H9 (cell line): Measurements from ENCODE around the gene GPR176. TPM values are rescaled to one million over a fixed set of nuclear protein-coding genes. Genes with fewer than 3 reads are reported as not detected.

Experiments
- DNase-seq: peaks from one replicate; pipeline ENCODE4 v3.0.0-alpha.2; 2017
- H2AFZ ChIP-seq: one replicate; pipeline ENCODE4 v1.6.1; 2013; ENCODE audit warnings: mild to moderate bottlenecking, low read length, control low read depth, moderate library complexity
- H2AK5ac ChIP-seq: 2 replicates; pipeline ENCODE4 v1.6.1; 2013; ENCODE audit warnings: low read length, control low read depth, mixed read lengths; ENCODE audit not compliant: insufficient read length
- H2BK120ac ChIP-seq: one replicate; pipeline ENCODE4 v1.6.1; 2013; ENCODE audit warnings: low read depth, mild to moderate bottlenecking, low read length, control low read depth, inconsistent platforms; ENCODE audit not compliant: poor library complexity, severe bottlenecking
- H2BK12ac ChIP-seq: 2 replicates; pipeline ENCODE4 v1.6.1; 2013; ENCODE audit warnings: low read length, control low read depth, mixed read lengths, low read depth; ENCODE audit not compliant: insufficient read length
- H2BK15ac ChIP-seq: 2 replicates; pipeline ENCODE4 v1.6.1; 2013; ENCODE audit warnings: low read depth, low read length, control low read depth
- H2BK20ac ChIP-seq: one replicate; pipeline ENCODE4 v1.6.1; 2013; ENCODE audit warnings: low read depth, mild to moderate bottlenecking, low read length, control low read depth, inconsistent platforms; ENCODE audit not compliant: poor library complexity, severe bottlenecking
- H2BK5ac ChIP-seq: 2 replicates; pipeline ENCODE4 v1.6.1; 2013; ENCODE audit warnings: low read length, control low read depth, mixed read lengths; ENCODE audit not compliant: insufficient read length
- H3K14ac ChIP-seq: 2 replicates; pipeline ENCODE4 v1.6.1; 2013; ENCODE audit warnings: low read length, control low read depth; ENCODE audit not compliant: insufficient read depth
- H3K18ac ChIP-seq: 2 replicates; pipeline ENCODE4 v1.6.1; 2013; ENCODE audit warnings: low read depth, mild to moderate bottlenecking, mixed read lengths, low read length, control low read depth; ENCODE audit not compliant: insufficient read length
- H3K23ac ChIP-seq: 2 replicates; pipeline ENCODE4 v1.6.1; 2013; ENCODE audit warnings: low read length, control low read depth, mixed read lengths, low read depth; ENCODE audit not compliant: insufficient read length
- H3K23me2 ChIP-seq: 2 replicates; pipeline ENCODE4 v1.6.1; 2013; ENCODE audit warnings: low read depth, mild to moderate bottlenecking, mixed read lengths, low read length, control low read depth; ENCODE audit not compliant: insufficient read length, poor library complexity, severe bottlenecking
- H3K27ac ChIP-seq: 2 replicates; pipeline ENCODE4 v1.5.1; 2013; ENCODE audit warnings: low read length, control low read depth, mixed read lengths, low read depth; ENCODE audit not compliant: insufficient read length
- H3K27me3 ChIP-seq: 2 replicates; pipeline ENCODE4 v1.6.1; 2013; ENCODE audit warnings: low read length, control low read depth, inconsistent platforms; ENCODE audit not compliant: insufficient read depth
- H3K4ac ChIP-seq: 2 replicates; pipeline ENCODE4 v1.6.1; 2013; ENCODE audit warnings: low read depth, mild to moderate bottlenecking, control low read depth, inconsistent platforms, low read length, moderate library complexity
- H3K4me1 ChIP-seq: 2 replicates; pipeline ENCODE4 v1.6.1; 2013; ENCODE audit warnings: low read length, control low read depth, inconsistent platforms; ENCODE audit not compliant: insufficient read depth
- H3K4me2 ChIP-seq: 2 replicates; pipeline ENCODE4 v1.6.1; 2013; ENCODE audit warnings: low read length, control low read depth, mixed read lengths; ENCODE audit not compliant: insufficient read length, insufficient read depth
- H3K56ac ChIP-seq: 2 replicates; pipeline ENCODE4 v1.6.1; 2013; ENCODE audit warnings: low read depth, mild to moderate bottlenecking, mixed read lengths, low read length, control low read depth; ENCODE audit not compliant: insufficient read length
- H3K79me1 ChIP-seq: 2 replicates; pipeline ENCODE4 v1.6.1; 2013; ENCODE audit warnings: low read depth, mild to moderate bottlenecking, moderate library complexity, low read length, control low read depth, inconsistent platforms; ENCODE audit not compliant: insufficient read depth, poor library complexity, severe bottlenecking
- H3K79me2 ChIP-seq: 2 replicates; pipeline ENCODE4 v1.6.1; 2013; ENCODE audit warnings: low read length, control low read depth, inconsistent platforms; ENCODE audit not compliant: insufficient read depth
- H3K9ac ChIP-seq: 2 replicates; pipeline ENCODE4 v1.6.1; 2013; ENCODE audit warnings: low read length, control low read depth, mixed read lengths; ENCODE audit not compliant: insufficient read length; ENCODE audit errors: extremely low read depth
- H3K9me3 ChIP-seq: one replicate; pipeline ENCODE4 v1.6.1; 2013; ENCODE audit warnings: low read depth, low read length, inconsistent platforms; ENCODE audit not compliant: control insufficient read depth
- H3T11ph ChIP-seq: one replicate; pipeline ENCODE4 v1.6.1; 2013; ENCODE audit warnings: mild to moderate bottlenecking, low read length, control low read depth, inconsistent platforms
- H4K20me1 ChIP-seq: one replicate; pipeline ENCODE4 v1.6.1; 2013; ENCODE audit not compliant: control insufficient read depth, insufficient read length, insufficient read depth
- H4K5ac ChIP-seq: 2 replicates; pipeline ENCODE4 v1.6.1; 2013; ENCODE audit warnings: low read depth, mild to moderate bottlenecking, mixed read lengths, low read length, control low read depth; ENCODE audit not compliant: insufficient read length
- H4K8ac ChIP-seq: replicated peaks from 2 replicates; pipeline ENCODE4 v1.6.1; 2013; ENCODE audit warnings: low read length, control low read depth, mixed read lengths, low read depth; ENCODE audit not compliant: insufficient read length
- H4K91ac ChIP-seq: 2 replicates; pipeline ENCODE4 v1.6.1; 2013; ENCODE audit warnings: low read depth, mild to moderate bottlenecking, moderate library complexity, mixed read lengths, low read length, control low read depth; ENCODE audit not compliant: insufficient read length
- H3K27ac Mint-ChIP-seq, 3 experiments: 2 replicates in 2 of 3; 3 replicates in 1 of 3; pipeline ENCODE4 v1.8.0; 2020 to 2021; ENCODE audit warnings: mixed read lengths in 3 of 3, mild to moderate bottlenecking in 1 of 3, moderate library complexity in 1 of 3
- H3K27me3 Mint-ChIP-seq: 2 replicates; pipeline ENCODE4 v1.8.0; 2021; ENCODE audit warnings: low read depth, mild to moderate bottlenecking, moderate library complexity, mixed read lengths
- H3K36me3 Mint-ChIP-seq, 3 experiments: 2 replicates in 2 of 3; 3 replicates in 1 of 3; pipeline ENCODE4 v1.8.0; 2020 to 2021; ENCODE audit warnings: low read depth in 3 of 3, mixed read lengths in 3 of 3; ENCODE audit not compliant: insufficient read depth in 1 of 3
- H3K4me1 Mint-ChIP-seq, 2 experiments: 2 replicates each; pipeline ENCODE4 v1.8.0; 2020; ENCODE audit warnings: mixed read lengths in 2 of 2
- H3K4me3 Mint-ChIP-seq, 2 experiments: 2 replicates in 1 of 2; 3 replicates in 1 of 2; pipeline ENCODE4 v1.8.0; 2020 to 2021; ENCODE audit warnings: mild to moderate bottlenecking in 2 of 2, mixed read lengths in 2 of 2, moderate library complexity in 1 of 2
- H3K9me3 Mint-ChIP-seq, 2 experiments: 2 replicates in 1 of 2; 3 replicates in 1 of 2; pipeline ENCODE4 v1.8.0; 2020; ENCODE audit warnings: mild to moderate bottlenecking in 2 of 2, mixed read lengths in 2 of 2, moderate library complexity in 1 of 2
- WGBS: extraction: QIAGEN DNeasy Blood & Tissue Kit; methylation state at CpG from one replicate; pipeline ENCODE4 v1.1.7; 2013; ENCODE audit warnings: missing lambda C conversion rate, low lambda C conversion rate, mixed read lengths; ENCODE audit not compliant: insufficient read length; ENCODE audit errors: extremely low coverage; 5-methylcytosine and 5-hydroxymethylcytosine counted together
- total RNA-seq: library from RNA; stranded (reverse); gene quantifications from 2 replicates; pipeline ENCODE4 v1.2.1, GENCODE V29; 2021
- TF ChIP-seq, protein P1 (sequence below): fragments of 200-600 bp; sonication (generic); conservative IDR thresholded peaks from 3 replicates; pipeline ENCODE4 v1.8.0; 2021; ENCODE audit warnings: antibody characterized with exemption, mild to moderate bottlenecking

Gene GPR176
- total RNA-seq, 1 experiment from 2014 or later: 132 TPM

DNA sequence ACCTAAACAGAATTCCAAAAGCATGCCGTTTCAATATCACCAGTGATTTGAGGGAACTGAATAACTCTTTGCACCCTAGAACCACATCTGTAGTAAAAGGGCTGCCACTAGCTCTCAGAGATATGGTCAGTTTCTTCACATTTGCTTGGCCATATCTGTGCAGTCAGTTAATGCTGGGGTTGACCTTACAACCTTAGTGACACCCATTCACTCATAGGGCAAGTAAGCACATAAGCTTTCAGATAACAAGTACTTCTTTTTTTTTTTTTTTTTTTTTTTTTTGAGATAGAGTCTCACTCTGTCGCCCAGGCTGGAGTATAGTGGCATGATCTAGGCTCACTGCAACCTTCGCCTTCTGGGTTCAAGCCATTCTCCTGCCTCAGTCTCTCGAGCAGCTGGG, 117.0 kb downstream of the GPR176 start:
- Histone ChIP-seq H4K20me1 (no peaks in the 10 kb centered on the region), H3T11ph (no peak overlapping the region), H2AK5ac (no peak overlapping the region), H3K79me2 (peaks cover 6% of the 10 kb centered on the region; the same call in 1 of the 2 replicates), H3K9me3 (no peaks in the 10 kb centered on the region), H2BK120ac (no peak overlapping the region), H3K4me1 (peaks cover under 1% of the 10 kb centered on the region; the same call in 1 of the 2 replicates), H3K56ac (no peak overlapping the region), H3K18ac (no peak overlapping the region), H3K27ac (no peak overlapping the region), H4K8ac (no peak overlapping the region), H3K79me1 (peaks cover 4% of the 10 kb centered on the region), H2BK5ac (no peak overlapping the region), H2BK12ac (no peak overlapping the region), H3K4me2 (no peak overlapping the region), H3K23me2 (no peaks in the 10 kb centered on the region), H4K5ac (no peak overlapping the region), H3K9ac (no peak overlapping the region), H2AFZ (no peak overlapping the region), H3K14ac (no peak overlapping the region), H3K4ac (no peak overlapping the region), H2BK20ac (no peak overlapping the region), H3K23ac (no peak overlapping the region), H2BK15ac (no peak overlapping the region), H4K91ac (no peak overlapping the region), H3K27me3 (no peaks in the 10 kb centered on the region)
- Mint-ChIP-seq H3K27ac (no peak overlapping the region), H3K4me3 (no peak overlapping the region), H3K9me3 (no peaks in the 10 kb centered on the region), H3K4me1 (peaks cover 34 to 40% of the 10 kb centered on the region in 2 experiments), H3K27me3 (no peaks in the 10 kb centered on the region), H3K36me3 (peaks cover 35 to 72% (median 69%) of the 10 kb centered on the region in 3 experiments)
- TF ChIP-seq, protein P1, sequence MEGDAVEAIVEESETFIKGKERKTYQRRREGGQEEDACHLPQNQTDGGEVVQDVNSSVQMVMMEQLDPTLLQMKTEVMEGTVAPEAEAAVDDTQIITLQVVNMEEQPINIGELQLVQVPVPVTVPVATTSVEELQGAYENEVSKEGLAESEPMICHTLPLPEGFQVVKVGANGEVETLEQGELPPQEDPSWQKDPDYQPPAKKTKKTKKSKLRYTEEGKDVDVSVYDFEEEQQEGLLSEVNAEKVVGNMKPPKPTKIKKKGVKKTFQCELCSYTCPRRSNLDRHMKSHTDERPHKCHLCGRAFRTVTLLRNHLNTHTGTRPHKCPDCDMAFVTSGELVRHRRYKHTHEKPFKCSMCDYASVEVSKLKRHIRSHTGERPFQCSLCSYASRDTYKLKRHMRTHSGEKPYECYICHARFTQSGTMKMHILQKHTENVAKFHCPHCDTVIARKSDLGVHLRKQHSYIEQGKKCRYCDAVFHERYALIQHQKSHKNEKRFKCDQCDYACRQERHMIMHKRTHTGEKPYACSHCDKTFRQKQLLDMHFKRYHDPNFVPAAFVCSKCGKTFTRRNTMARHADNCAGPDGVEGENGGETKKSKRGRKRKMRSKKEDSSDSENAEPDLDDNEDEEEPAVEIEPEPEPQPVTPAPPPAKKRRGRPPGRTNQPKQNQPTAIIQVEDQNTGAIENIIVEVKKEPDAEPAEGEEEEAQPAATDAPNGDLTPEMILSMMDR: no peak
- DNase-seq: no peak
- WGBS: no CpG with 5 or more reads among the region's 4 CpGs
